ENCODE results near the gene MTUS2.
"Not testable (repeated sequence)": the region's sequence is repeated elsewhere in the genome, so short reads cannot be mapped to it uniquely, and the experiment has no call there.

The MTUS2 gene

DNA sequence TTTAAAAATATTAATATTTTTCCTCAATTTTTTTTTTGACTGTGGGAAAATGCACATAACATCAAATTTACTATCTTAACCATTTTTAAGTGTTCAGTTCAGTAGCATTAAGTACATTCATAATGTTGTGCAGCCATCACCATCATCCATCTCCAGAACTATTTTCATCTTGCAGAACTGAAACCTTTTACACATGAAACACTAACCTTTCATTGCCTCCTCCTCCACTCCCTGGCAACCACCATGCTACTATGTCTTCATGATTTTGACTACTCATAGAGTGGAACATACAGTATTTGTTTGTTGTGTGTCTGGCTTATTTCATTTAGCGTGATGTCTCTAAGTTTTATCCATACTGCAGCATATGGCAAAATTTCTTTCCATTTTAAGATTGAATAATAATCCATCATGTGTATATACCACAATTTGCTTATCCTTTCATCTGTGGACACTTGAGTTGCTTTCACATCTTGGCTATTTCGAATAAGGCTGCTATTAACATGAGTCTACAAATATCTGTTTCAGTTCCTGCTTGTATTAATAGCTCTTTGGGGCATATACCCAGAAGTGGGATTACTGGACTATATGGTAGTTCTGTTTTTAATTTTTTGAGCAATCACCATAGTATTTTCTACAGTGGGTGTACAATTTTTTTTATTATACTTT, 376.4 kb downstream of the MTUS2 start:
- no peak overlapping the region for H3K9ac ChIP-seq (ENCODE audit: low read depth, low read length, poor library complexity, severe bottlenecking)
- H2AFZ ChIP-seq (ENCODE audit: low read length): no peak overlapping the region
- H4K20me1 ChIP-seq (ENCODE audit: insufficient read depth, low read length, poor library complexity, severe bottlenecking): no peaks in the 10 kb centered on the region
- H3K9me3 ChIP-seq (ENCODE audit: insufficient read depth, low read depth, low read length): no peaks in the 10 kb centered on the region
- no peaks in the 10 kb centered on the region for H3K4me1 ChIP-seq (ENCODE audit: insufficient read depth, low read length, poor library complexity, severe bottlenecking)
- H3K27me3 ChIP-seq (ENCODE audit: insufficient read depth, low read length, poor library complexity, severe bottlenecking): no peaks in the 10 kb centered on the region
- no peak overlapping the region for H3K4me2 ChIP-seq (ENCODE audit: low read depth, low read length, poor library complexity, severe bottlenecking)
- no peaks in the 10 kb centered on the region for H3F3A ChIP-seq (ENCODE audit: low read depth)
- H3K9me2 ChIP-seq (replicated peaks; ENCODE audit: low read depth, low read length): no peaks in the 10 kb centered on the region
- no peaks in the 10 kb centered on the region for H3K79me2 ChIP-seq (ENCODE audit: insufficient read depth, low read length)
- H3K36me3 ChIP-seq (ENCODE audit: insufficient read depth, low read length): no peaks in the 10 kb centered on the region
- TF ChIP-seq, protein P1, sequence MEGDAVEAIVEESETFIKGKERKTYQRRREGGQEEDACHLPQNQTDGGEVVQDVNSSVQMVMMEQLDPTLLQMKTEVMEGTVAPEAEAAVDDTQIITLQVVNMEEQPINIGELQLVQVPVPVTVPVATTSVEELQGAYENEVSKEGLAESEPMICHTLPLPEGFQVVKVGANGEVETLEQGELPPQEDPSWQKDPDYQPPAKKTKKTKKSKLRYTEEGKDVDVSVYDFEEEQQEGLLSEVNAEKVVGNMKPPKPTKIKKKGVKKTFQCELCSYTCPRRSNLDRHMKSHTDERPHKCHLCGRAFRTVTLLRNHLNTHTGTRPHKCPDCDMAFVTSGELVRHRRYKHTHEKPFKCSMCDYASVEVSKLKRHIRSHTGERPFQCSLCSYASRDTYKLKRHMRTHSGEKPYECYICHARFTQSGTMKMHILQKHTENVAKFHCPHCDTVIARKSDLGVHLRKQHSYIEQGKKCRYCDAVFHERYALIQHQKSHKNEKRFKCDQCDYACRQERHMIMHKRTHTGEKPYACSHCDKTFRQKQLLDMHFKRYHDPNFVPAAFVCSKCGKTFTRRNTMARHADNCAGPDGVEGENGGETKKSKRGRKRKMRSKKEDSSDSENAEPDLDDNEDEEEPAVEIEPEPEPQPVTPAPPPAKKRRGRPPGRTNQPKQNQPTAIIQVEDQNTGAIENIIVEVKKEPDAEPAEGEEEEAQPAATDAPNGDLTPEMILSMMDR (conservative IDR thresholded peaks at IDR 0.05; ENCODE audit: low read length): no peak
- no peak for TF ChIP-seq EZH2phosphoT487 (IDR thresholded peaks at IDR 0.05; ENCODE audit: borderline replicate concordance)
- no peak overlapping the region for H3K4me3 ChIP-seq (ENCODE audit: low read length, poor library complexity, severe bottlenecking)

DNA sequence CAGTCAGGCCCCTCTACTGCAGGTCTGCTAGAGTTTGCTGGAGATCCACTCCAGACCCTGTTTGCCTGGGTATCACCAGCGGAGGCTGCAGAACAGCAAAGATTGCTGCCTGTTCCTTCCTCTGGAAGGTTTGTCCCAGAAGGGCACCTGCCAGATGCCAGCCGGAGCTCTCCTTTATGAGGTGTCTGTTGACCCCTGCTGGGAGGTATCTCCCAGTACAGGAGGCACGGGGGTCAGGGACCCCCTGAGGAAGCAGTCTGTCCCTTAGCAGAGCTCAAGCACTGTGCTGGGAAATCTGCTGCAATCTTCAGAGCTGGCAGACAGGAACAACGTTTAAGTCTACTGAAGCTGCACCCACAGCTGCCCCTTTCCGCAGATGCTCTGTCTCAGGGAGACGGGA, 382.6 kb downstream of the MTUS2 start:
- not testable (repeated sequence) for H4K20me1 ChIP-seq (ENCODE audit: insufficient read depth, low read length, poor library complexity, severe bottlenecking); H2AFZ ChIP-seq (ENCODE audit: low read length); H3K36me3 ChIP-seq (ENCODE audit: insufficient read depth, low read length); H3K9me2 ChIP-seq (replicated peaks; ENCODE audit: low read depth, low read length); H3K27me3 ChIP-seq (ENCODE audit: insufficient read depth, low read length, poor library complexity, severe bottlenecking); H3K9ac ChIP-seq (ENCODE audit: low read depth, low read length, poor library complexity, severe bottlenecking); H3K4me3 ChIP-seq (ENCODE audit: low read length, poor library complexity, severe bottlenecking); H3K79me2 ChIP-seq (ENCODE audit: insufficient read depth, low read length); H3F3A ChIP-seq (ENCODE audit: low read depth); H3K4me2 ChIP-seq (ENCODE audit: low read depth, low read length, poor library complexity, severe bottlenecking); H3K4me1 ChIP-seq (ENCODE audit: insufficient read depth, low read length, poor library complexity, severe bottlenecking); H3K9me3 ChIP-seq (ENCODE audit: insufficient read depth, low read depth, low read length)

DNA sequence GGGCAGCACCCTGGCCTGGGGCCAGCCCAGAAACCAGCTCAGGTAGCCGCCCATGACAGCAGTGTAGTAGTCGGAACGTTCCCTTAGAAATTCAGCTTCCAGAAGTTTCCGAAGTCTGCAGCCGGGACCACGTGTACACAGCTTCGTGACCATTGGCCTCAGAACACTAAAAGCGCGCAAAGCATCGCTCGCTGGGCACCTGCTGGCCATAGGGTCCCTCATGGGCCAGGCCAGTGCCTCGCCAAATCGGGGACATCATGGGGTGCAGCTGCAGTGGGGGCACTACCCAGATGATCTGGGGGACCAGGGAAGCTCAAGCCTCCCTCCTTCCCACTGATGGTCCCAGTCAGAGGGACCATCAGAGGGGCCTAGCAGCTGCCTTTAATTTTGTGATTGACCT, 384.5 kb downstream of the MTUS2 start:
- Histone ChIP-seq H2AFZ (ENCODE audit: low read length) (no peak overlapping the region), H3K9me2 (replicated peaks; ENCODE audit: low read depth, low read length) (no peaks in the 10 kb centered on the region), H4K20me1 (ENCODE audit: insufficient read depth, low read length, poor library complexity, severe bottlenecking) (no peaks in the 10 kb centered on the region), H3K4me2 (ENCODE audit: low read depth, low read length, poor library complexity, severe bottlenecking) (no peak overlapping the region), H3K9me3 (ENCODE audit: insufficient read depth, low read depth, low read length) (no peaks in the 10 kb centered on the region), H3F3A (ENCODE audit: low read depth) (no peaks in the 10 kb centered on the region), H3K79me2 (ENCODE audit: insufficient read depth, low read length) (no peaks in the 10 kb centered on the region), H3K4me1 (ENCODE audit: insufficient read depth, low read length, poor library complexity, severe bottlenecking) (no peaks in the 10 kb centered on the region), H3K9ac (ENCODE audit: low read depth, low read length, poor library complexity, severe bottlenecking) (no peak overlapping the region), H3K27me3 (ENCODE audit: insufficient read depth, low read length, poor library complexity, severe bottlenecking) (no peaks in the 10 kb centered on the region), H3K36me3 (ENCODE audit: insufficient read depth, low read length) (no peaks in the 10 kb centered on the region), H3K4me3 (ENCODE audit: low read length, poor library complexity, severe bottlenecking) (no peak overlapping the region)
- no peak for TF ChIP-seq EZH2phosphoT487 (IDR thresholded peaks at IDR 0.05; ENCODE audit: borderline replicate concordance)
- TF ChIP-seq, protein P1 (conservative IDR thresholded peaks at IDR 0.05; ENCODE audit: low read length): no peak

DNA sequence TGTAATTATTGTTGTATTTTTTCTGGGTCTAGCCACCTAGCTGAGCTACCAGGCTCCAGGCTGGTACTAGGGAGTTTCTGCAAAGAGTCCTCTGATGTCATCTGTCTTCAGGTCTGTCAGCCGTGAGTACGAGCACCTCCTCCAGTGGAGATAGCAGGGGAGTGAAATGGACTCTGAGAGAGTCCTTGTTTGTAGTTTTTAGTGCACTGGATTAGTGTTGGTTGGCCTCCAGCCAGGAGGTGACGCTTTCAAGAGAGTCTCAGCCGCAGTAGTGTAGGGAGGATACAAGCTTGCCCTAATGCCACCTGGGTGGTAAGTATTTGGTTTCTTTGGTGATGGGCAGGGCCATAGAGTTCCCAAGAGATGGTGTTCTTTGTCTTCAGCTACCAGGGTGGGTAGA, 390.5 kb downstream of the MTUS2 start:
- no peak overlapping the region for H2AFZ ChIP-seq (ENCODE audit: low read length)
- TF ChIP-seq, protein P1 (conservative IDR thresholded peaks at IDR 0.05; ENCODE audit: low read length): no peak
- TF ChIP-seq EZH2phosphoT487 (IDR thresholded peaks at IDR 0.05; ENCODE audit: borderline replicate concordance): no peak
- no peaks in the 10 kb centered on the region for H4K20me1 ChIP-seq (ENCODE audit: insufficient read depth, low read length, poor library complexity, severe bottlenecking)
- no peaks in the 10 kb centered on the region for H3K36me3 ChIP-seq (ENCODE audit: insufficient read depth, low read length)
- no peak overlapping the region for H3K4me2 ChIP-seq (ENCODE audit: low read depth, low read length, poor library complexity, severe bottlenecking)
- no peaks in the 10 kb centered on the region for H3K27me3 ChIP-seq (ENCODE audit: insufficient read depth, low read length, poor library complexity, severe bottlenecking)
- no peaks in the 10 kb centered on the region for H3K79me2 ChIP-seq (ENCODE audit: insufficient read depth, low read length)
- H3K9ac ChIP-seq (ENCODE audit: low read depth, low read length, poor library complexity, severe bottlenecking): no peak overlapping the region
- no peaks in the 10 kb centered on the region for H3F3A ChIP-seq (ENCODE audit: low read depth)
- H3K9me2 ChIP-seq (replicated peaks; ENCODE audit: low read depth, low read length): no peaks in the 10 kb centered on the region
- H3K4me1 ChIP-seq (ENCODE audit: insufficient read depth, low read length, poor library complexity, severe bottlenecking): no peaks in the 10 kb centered on the region
- H3K9me3 ChIP-seq (ENCODE audit: insufficient read depth, low read depth, low read length): no peaks in the 10 kb centered on the region
- no peak overlapping the region for H3K4me3 ChIP-seq (ENCODE audit: low read length, poor library complexity, severe bottlenecking)

DNA sequence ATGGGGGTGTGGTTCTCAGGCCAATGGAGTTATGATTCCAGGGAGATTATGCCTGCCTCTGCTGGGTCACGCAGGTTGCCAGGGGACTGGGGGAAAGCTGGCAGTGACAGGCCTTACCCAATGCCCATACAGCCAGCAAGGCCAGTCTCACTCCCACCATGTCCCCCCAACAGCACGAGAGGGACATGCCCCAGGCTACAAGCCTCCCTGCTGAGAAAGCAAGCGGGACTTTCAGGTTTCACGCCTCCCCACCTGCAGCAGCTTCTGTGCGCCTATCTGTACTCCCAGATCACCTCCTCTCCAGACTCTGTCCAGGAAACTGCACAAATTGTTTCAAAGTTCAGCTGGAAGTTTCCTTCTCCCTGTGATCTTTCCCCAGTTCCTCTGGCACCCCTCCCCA, 391.0 kb downstream of the MTUS2 start:
- not testable (repeated sequence) for H3K27me3 ChIP-seq (ENCODE audit: insufficient read depth, low read length, poor library complexity, severe bottlenecking); H4K20me1 ChIP-seq (ENCODE audit: insufficient read depth, low read length, poor library complexity, severe bottlenecking); H3F3A ChIP-seq (ENCODE audit: low read depth); H3K36me3 ChIP-seq (ENCODE audit: insufficient read depth, low read length); H2AFZ ChIP-seq (ENCODE audit: low read length); H3K79me2 ChIP-seq (ENCODE audit: insufficient read depth, low read length); H3K4me1 ChIP-seq (ENCODE audit: insufficient read depth, low read length, poor library complexity, severe bottlenecking); H3K4me2 ChIP-seq (ENCODE audit: low read depth, low read length, poor library complexity, severe bottlenecking); H3K4me3 ChIP-seq (ENCODE audit: low read length, poor library complexity, severe bottlenecking); H3K9me2 ChIP-seq (replicated peaks; ENCODE audit: low read depth, low read length); H3K9ac ChIP-seq (ENCODE audit: low read depth, low read length, poor library complexity, severe bottlenecking); H3K9me3 ChIP-seq (ENCODE audit: insufficient read depth, low read depth, low read length)
